CD14-positive monocyte (primary cell): ENCODE data around the gene USP17L12. TPM values are rescaled to one million over a fixed set of nuclear protein-coding genes. Genes with fewer than 3 reads are reported as not detected.
"Not testable (repeated sequence)": the region's sequence is repeated elsewhere in the genome, so short reads cannot be mapped to it uniquely, and the experiment has no call there.

ENCODE experiments used
- DNase-seq, 3 donors: peaks; one replicate each; pipeline ENCODE4 v3.0.0-alpha.2; 2011 to 2022
- H2AFZ ChIP-seq: 2 replicates; pipeline ENCODE4 v1.6.0; 2012; ENCODE audit warnings: mild to moderate bottlenecking, low read depth, low read length, inconsistent platforms; ENCODE audit not compliant: insufficient read depth, poor library complexity, severe bottlenecking
- H3K27ac ChIP-seq, 2 donors: 1 replicate in 1 of 2; 2 replicates in 1 of 2; pipeline ENCODE4 v1.5.1; 2012 to 2013; ENCODE audit warnings: low read length in 2 of 2, control low read depth in 1 of 2, inconsistent platforms in 1 of 2, low read depth in 1 of 2, mild to moderate bottlenecking in 1 of 2
- H3K27me3 ChIP-seq, 2 donors: one replicate each; pipeline versions ENCODE4 v1.6.0 to v1.6.1; 2011 to 2013; ENCODE audit warnings: low read length in 2 of 2; ENCODE audit not compliant: control insufficient read depth in 2 of 2, insufficient read depth in 2 of 2
- H3K36me3 ChIP-seq, 2 donors: replicated peaks in 1 of 2; 1 replicate in 1 of 2; 2 replicates in 1 of 2; pipeline versions ENCODE4 v1.5.1 to v1.6.1; 2012 to 2013; ENCODE audit warnings: low read length in 2 of 2, control low read depth in 1 of 2, inconsistent platforms in 1 of 2, mild to moderate bottlenecking in 1 of 2; ENCODE audit not compliant: insufficient read depth in 2 of 2, control insufficient read depth in 1 of 2
- H3K4me1 ChIP-seq, 2 donors: 1 replicate in 1 of 2; 2 replicates in 1 of 2; pipeline versions ENCODE4 v1.5.1 to v1.6.1; 2012 to 2013; ENCODE audit warnings: low read length in 2 of 2, control low read depth in 1 of 2, inconsistent platforms in 1 of 2, mild to moderate bottlenecking in 1 of 2, moderate library complexity in 1 of 2; ENCODE audit not compliant: insufficient read depth in 2 of 2, control insufficient read depth in 1 of 2
- H3K4me2 ChIP-seq: replicated peaks from 2 replicates; pipeline ENCODE3; 2012; ENCODE audit warnings: low read length, moderate library complexity, mild to moderate bottlenecking; ENCODE audit not compliant: poor library complexity, severe bottlenecking; ENCODE audit errors: extremely low read depth
- H3K4me3 ChIP-seq, 3 experiments: fragments of 200-600 bp in 1 of 3; sonication (generic) in 1 of 3; replicated peaks in 1 of 3; 1 replicate in 2 of 3; 2 replicates in 1 of 3; pipeline ENCODE4 v1.5.1; 2011 to 2013; ENCODE audit warnings: low read length in 3 of 3, mild to moderate bottlenecking in 3 of 3, control low read depth in 2 of 3, low read depth in 2 of 3, inconsistent platforms in 1 of 3, moderate library complexity in 1 of 3
- H3K79me2 ChIP-seq: 2 replicates; pipeline ENCODE4 v1.6.0; 2012; ENCODE audit warnings: mild to moderate bottlenecking, control low read depth, inconsistent platforms, low read length, moderate library complexity; ENCODE audit not compliant: insufficient read depth
- H3K9ac ChIP-seq: 2 replicates; pipeline ENCODE4 v1.6.0; 2017; ENCODE audit warnings: low read length, mild to moderate bottlenecking; ENCODE audit not compliant: insufficient read depth, poor library complexity, severe bottlenecking
- H3K9me3 ChIP-seq, 2 donors: replicated peaks in 1 of 2; 1 replicate in 1 of 2; 2 replicates in 1 of 2; pipeline versions ENCODE4 v1.5.1 to v1.6.1; 2012 to 2013; ENCODE audit warnings: low read length in 2 of 2, control low read depth in 1 of 2; ENCODE audit not compliant: control insufficient read depth in 1 of 2, insufficient read depth in 1 of 2
- H4K20me1 ChIP-seq: 2 replicates; pipeline ENCODE4 v1.6.0; 2012; ENCODE audit warnings: mild to moderate bottlenecking, low read length, control low read depth, moderate library complexity; ENCODE audit not compliant: insufficient read depth
- H3K27ac Mint-ChIP-seq, 7 donors: one replicate each; pipeline ENCODE4 v1.8.0; 2020; ENCODE audit warnings: mild to moderate bottlenecking in 7 of 7, mixed read lengths in 7 of 7, moderate library complexity in 6 of 7, inconsistent platforms in 2 of 7
- H3K27me3 Mint-ChIP-seq, 3 donors: one replicate each; pipeline ENCODE4 v1.8.0; 2021 to 2022; ENCODE audit warnings: low read depth in 3 of 3, mild to moderate bottlenecking in 3 of 3, mixed read lengths in 3 of 3, moderate library complexity in 3 of 3, inconsistent platforms in 1 of 3
- H3K36me3 Mint-ChIP-seq, 2 donors: one replicate each; pipeline ENCODE4 v1.8.0; 2020; ENCODE audit warnings: mixed read lengths in 2 of 2, inconsistent platforms in 1 of 2, mild to moderate bottlenecking in 1 of 2
- H3K4me1 Mint-ChIP-seq: one replicate; pipeline ENCODE4 v1.8.0; 2020; ENCODE audit warnings: mild to moderate bottlenecking, mixed read lengths
- H3K4me3 Mint-ChIP-seq, 2 donors: one replicate each; pipeline ENCODE4 v1.8.0; 2020; ENCODE audit warnings: mild to moderate bottlenecking in 2 of 2, mixed read lengths in 2 of 2, moderate library complexity in 1 of 2
- H3K9me3 Mint-ChIP-seq, 7 donors: one replicate each; pipeline ENCODE4 v1.8.0; 2020 to 2022; ENCODE audit warnings: mixed read lengths in 7 of 7, mild to moderate bottlenecking in 6 of 7, moderate library complexity in 6 of 7, inconsistent platforms in 2 of 7
- WGBS: methylation state at CpG from one replicate; pipeline ENCODE4 v1.1.5; 2013; ENCODE audit warnings: missing lambda C conversion rate; ENCODE audit not compliant: insufficient coverage; 5-methylcytosine and 5-hydroxymethylcytosine counted together
- intact Hi-C, 2 donors: fragments of 100-400 bp; cut with micrococcal nuclease; formaldehyde crosslinking; loops; one replicate each; pipeline versions ENCODE4 v1.15.0 to v1.15.1; 2023
- polyA minus RNA-seq: library from RNA; depleted of rRNA, polyadenylated mRNA; stranded (reverse); fragments of >200 nt; gene quantifications from 2 replicates; pipeline ENCODE4 v1.2.3, GENCODE V29; 2012
- polyA plus RNA-seq, 3 donors: library from polyadenylated mRNA; depleted of rRNA in 1 of 3; unstranded in 2 of 3; stranded (reverse) in 1 of 3; fragments of 300-500 nt in 2 of 3; fragments of >200 nt in 1 of 3; fragmentation: Illumina TruSeq in 2 of 3; gene quantifications; 1 replicate in 2 of 3; 2 replicates in 1 of 3; pipeline ENCODE4 v1.2.3, GENCODE V29; 2012 to 2021
- total RNA-seq, 12 experiments: library from RNA in 1 of 12; stranded (reverse) in 1 of 12; fragments of 120-200 nt in 1 of 12; gene quantifications; one replicate each; pipeline ENCODE4 v1.2.4 and lab custom pipeline; 2013 to 2026; ENCODE audit warnings: mixed read lengths in 6 of 12, inconsistent platforms in 1 of 12

USP17L12 gene, protein sequence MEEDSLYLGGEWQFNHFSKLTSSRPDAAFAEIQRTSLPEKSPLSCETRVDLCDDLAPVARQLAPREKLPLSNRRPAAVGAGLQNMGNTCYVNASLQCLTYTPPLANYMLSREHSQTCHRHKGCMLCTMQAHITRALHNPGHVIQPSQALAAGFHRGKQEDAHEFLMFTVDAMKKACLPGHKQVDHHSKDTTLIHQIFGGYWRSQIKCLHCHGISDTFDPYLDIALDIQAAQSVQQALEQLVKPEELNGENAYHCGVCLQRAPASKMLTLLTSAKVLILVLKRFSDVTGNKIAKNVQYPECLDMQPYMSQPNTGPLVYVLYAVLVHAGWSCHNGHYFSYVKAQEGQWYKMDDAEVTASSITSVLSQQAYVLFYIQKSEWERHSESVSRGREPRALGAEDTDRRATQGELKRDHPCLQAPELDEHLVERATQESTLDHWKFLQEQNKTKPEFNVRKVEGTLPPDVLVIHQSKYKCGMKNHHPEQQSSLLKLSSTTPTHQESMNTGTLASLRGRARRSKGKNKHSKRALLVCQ
- not detected for total RNA-seq (2013)
- polyA plus RNA-seq (not detected), polyA minus RNA-seq (not detected in 2 replicates), total RNA-seq (lab: John Stamatoyannopoulos, UW) (0 reads per million in 11 experiments)

DNA sequence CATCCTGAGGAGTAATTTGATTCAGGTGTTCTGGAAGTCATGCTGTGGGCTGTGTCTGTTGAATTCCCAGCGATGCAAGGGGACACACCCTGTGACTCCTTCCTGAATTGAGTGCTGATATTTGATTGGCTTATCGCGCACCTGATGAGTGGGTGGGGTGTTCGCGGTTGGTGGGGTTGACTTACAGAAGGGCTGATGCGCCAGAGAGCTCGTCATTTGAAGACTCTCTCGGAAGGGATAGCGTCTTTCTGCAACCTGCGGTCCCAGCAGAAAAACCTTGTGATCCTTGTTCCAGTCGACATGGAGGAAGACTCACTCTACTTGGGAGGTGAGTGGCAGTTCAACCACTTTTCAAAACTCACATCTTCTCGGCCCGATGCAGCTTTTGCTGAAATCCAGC lies at the start of gene USP17L12:
Gene USP17L12, plus strand, starts transcription at position 301 of the 400 bp plus-strand sequence. Its CDS starts 0 bp downstream, at position 301.
- H3K27me3 ChIP-seq, H3K36me3 Mint-ChIP-seq, H3K9me3 Mint-ChIP-seq, H3K4me2 ChIP-seq, H2AFZ ChIP-seq, H3K4me3 Mint-ChIP-seq, intact Hi-C loops, H3K9ac ChIP-seq, H3K4me3 ChIP-seq, H3K27me3 Mint-ChIP-seq, H4K20me1 ChIP-seq, DNase-seq, H3K36me3 ChIP-seq, H3K79me2 ChIP-seq, H3K4me1 Mint-ChIP-seq, H3K27ac Mint-ChIP-seq, H3K9me3 ChIP-seq, H3K27ac ChIP-seq, H3K4me1 ChIP-seq: not testable (repeated sequence)
- WGBS: no CpG with 5 or more reads among the region's 13 CpGs

DNA sequence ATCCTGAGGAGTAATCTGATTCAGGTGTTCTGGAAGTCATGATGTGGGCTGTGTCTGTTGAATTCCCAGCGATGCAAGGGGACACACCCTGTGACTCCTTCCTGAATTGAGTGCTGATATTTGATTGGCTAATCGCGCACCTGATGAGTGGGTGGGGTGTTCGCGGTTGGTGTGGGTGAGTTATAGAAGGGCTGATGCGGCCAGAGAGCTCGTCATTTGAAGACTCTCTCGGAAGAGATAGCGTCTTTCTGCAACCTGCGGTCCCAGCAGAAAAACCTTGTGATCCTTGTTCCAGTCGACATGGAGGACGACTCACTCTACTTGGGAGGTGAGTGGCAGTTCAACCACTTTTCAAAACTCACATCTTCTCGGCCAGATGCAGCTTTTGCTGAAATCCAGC lies 9.6 kb upstream of the USP17L12 start, which contains the start of gene USP17L10:
Gene USP17L10, plus strand, starts transcription at position 301 of the 400 bp plus-strand sequence. Its CDS starts 0 bp downstream, at position 301.
- H4K20me1 ChIP-seq, H3K9me3 ChIP-seq, H3K79me2 ChIP-seq, H3K27me3 ChIP-seq, H3K4me3 ChIP-seq, intact Hi-C loops, DNase-seq, H2AFZ ChIP-seq, H3K27ac Mint-ChIP-seq, H3K9ac ChIP-seq, H3K4me1 ChIP-seq, H3K4me3 Mint-ChIP-seq, H3K36me3 Mint-ChIP-seq, H3K36me3 ChIP-seq, H3K4me1 Mint-ChIP-seq, H3K27me3 Mint-ChIP-seq, H3K4me2 ChIP-seq, H3K9me3 Mint-ChIP-seq, H3K27ac ChIP-seq: not testable (repeated sequence)
- WGBS: 91% methylated on average over 4 of the region's 13 CpGs

DNA sequence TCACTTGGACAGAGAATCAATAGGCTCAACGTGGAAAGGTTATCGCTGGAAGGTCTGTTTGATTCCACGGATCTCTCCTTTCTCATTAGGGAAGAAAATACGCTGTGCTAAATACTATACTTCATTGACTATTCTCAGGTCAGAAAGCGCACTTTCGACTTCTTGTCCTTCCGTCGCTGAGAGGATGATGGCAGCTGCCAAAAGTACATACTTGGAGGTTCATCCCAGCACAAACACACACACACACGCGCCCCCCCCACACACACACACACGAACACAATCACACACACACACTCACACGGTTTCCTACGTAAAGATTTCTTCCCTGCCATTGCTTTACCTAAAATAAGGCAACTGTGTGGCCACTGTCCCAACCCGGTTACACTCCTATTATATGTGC lies 5.3 kb upstream of the USP17L12 start:
- H3K4me1 ChIP-seq, H2AFZ ChIP-seq, H3K27me3 Mint-ChIP-seq, H3K27ac ChIP-seq, H3K4me3 ChIP-seq, H3K9me3 Mint-ChIP-seq, H3K79me2 ChIP-seq, H3K27me3 ChIP-seq, intact Hi-C loops, H3K9ac ChIP-seq, H3K27ac Mint-ChIP-seq, H3K4me3 Mint-ChIP-seq, H3K36me3 ChIP-seq, H3K4me1 Mint-ChIP-seq, H3K36me3 Mint-ChIP-seq, H3K4me2 ChIP-seq, H3K9me3 ChIP-seq, DNase-seq, H4K20me1 ChIP-seq: not testable (repeated sequence)
- WGBS: 93% methylated on average over 5 of the region's 14 CpGs

DNA sequence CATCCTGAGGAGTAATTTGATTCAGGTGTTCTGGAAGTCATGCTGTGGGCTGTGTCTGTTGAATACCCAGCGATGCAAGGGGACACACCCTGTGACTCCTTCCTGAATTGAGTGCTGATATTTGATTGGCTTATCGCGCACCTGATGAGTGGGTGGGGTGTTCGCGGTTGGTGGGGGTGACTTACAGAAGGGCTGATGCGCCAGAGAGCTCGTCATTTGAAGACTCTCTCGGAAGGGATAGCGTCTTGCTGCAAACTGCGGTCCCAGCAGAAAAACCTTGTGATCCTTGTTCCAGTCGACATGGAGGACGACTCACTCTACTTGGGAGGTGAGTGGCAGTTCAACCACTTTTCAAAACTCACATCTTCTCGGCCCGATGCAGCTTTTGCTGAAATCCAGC lies 4.8 kb upstream of the USP17L12 start, which contains the start of gene USP17L11:
Gene USP17L11, plus strand, starts transcription at position 301 of the 400 bp plus-strand sequence. Its CDS starts 0 bp downstream, at position 301.
- H3K4me1 Mint-ChIP-seq, H3K36me3 ChIP-seq, H3K79me2 ChIP-seq, intact Hi-C loops, DNase-seq, H3K27ac Mint-ChIP-seq, H3K4me1 ChIP-seq, H3K27ac ChIP-seq, H3K9ac ChIP-seq, H3K4me3 ChIP-seq, H3K4me3 Mint-ChIP-seq, H4K20me1 ChIP-seq, H2AFZ ChIP-seq, H3K36me3 Mint-ChIP-seq, H3K27me3 ChIP-seq, H3K4me2 ChIP-seq, H3K27me3 Mint-ChIP-seq, H3K9me3 ChIP-seq, H3K9me3 Mint-ChIP-seq: not testable (repeated sequence)
- no CpG with 5 or more reads among the region's 14 CpGs for WGBS
